NK-92 treated with Interleukin-12 subunit alpha and Interleukin-12 subunit beta, amount 100 ng/mL, for 24 hours (cell line): ENCODE data around the gene CYP19A1.

Experiments used
- DNase-seq: peaks from one replicate; lab custom pipeline; 2025; lab: John Stamatoyannopoulos, UW

CYP19A1 gene

GRCh38 chr15:51359981-51360380 lies 21.6 kb upstream of the CYP19A1 start:
- no peak for DNase-seq

GRCh38 chr15:51356983-51357382 lies 18.6 kb upstream of the CYP19A1 start:
- no peak for DNase-seq

- DNase-seq: no peak
These were observed 17.8 kb upstream of the CYP19A1 start for GRCh38 chr15:51356147-51356546.

- no peak for DNase-seq
These were observed 16.7 kb upstream of the CYP19A1 start for GRCh38 chr15:51355096-51355495.

- no peak for DNase-seq
These were observed 15.6 kb upstream of the CYP19A1 start for GRCh38 chr15:51353976-51354375.

- DNase-seq: no peak
These were observed 12.3 kb upstream of the CYP19A1 start for GRCh38 chr15:51350723-51351122.

GRCh38 chr15:51349156-51349844 lies 10.9 kb upstream of the CYP19A1 start:
- no peak for DNase-seq

- no peak for DNase-seq
These were observed 10.3 kb upstream of the CYP19A1 start for GRCh38 chr15:51348688-51349087.

GRCh38 chr15:51346136-51346535 lies 7.7 kb upstream of the CYP19A1 start:
- DNase-seq: no peak

GRCh38 chr15:51343466-51343865 lies 5.1 kb upstream of the CYP19A1 start:
- DNase-seq: no peak

GRCh38 chr15:51342227-51342999 lies 4.0 kb upstream of the CYP19A1 start:
- DNase-seq: no peak

- DNase-seq: no peak
These were observed 3.2 kb upstream of the CYP19A1 start, which contains the start of gene GLDN for GRCh38 chr15:51341366-51342226. GLDN (plus strand) TSS chr15:51341655; CDS start chr15:51341685, 30 bp downstream.

- DNase-seq: no peak
These were observed 2.6 kb downstream of the CYP19A1 start for GRCh38 chr15:51335538-51336410.

GRCh38 chr15:51335087-51335486 lies 3.3 kb downstream of the CYP19A1 start:
- no peak for DNase-seq

- no peak for DNase-seq
These were observed 4.4 kb downstream of the CYP19A1 start for GRCh38 chr15:51334011-51334451.

GRCh38 chr15:51333571-51333970 lies 4.8 kb downstream of the CYP19A1 start:
- no peak for DNase-seq

- DNase-seq: no peak
These were observed 5.9 kb downstream of the CYP19A1 start for GRCh38 chr15:51332206-51333147.

- DNase-seq: no peak
These were observed 7.3 kb downstream of the CYP19A1 start for GRCh38 chr15:51331141-51331540.

GRCh38 chr15:51328926-51329325 lies 9.5 kb downstream of the CYP19A1 start:
- no peak for DNase-seq

- no peak for DNase-seq
These were observed 11.3 kb downstream of the CYP19A1 start for GRCh38 chr15:51327081-51327480.
